ENCODE measurements around the gene DALRD3.

The DALRD3 gene

DNA sequence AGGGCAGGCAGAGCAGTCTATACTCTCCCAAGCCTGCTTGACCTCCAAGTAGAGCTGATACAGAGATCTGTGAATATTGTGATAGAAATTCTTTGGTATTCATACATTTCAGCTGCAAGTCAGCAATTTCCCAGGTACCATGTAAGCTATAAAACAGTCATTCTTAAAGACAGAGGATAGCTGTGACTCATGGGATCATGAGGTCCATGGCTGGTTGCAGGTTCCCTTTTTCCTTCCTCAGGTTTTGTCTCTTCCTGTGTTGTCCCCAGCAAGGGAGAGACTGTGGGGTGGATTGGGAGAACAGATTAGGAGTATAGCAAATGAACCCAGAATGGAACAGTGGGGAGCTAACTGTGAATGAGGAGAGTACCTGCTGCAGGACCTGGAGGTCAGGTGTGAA is 33.7 kb downstream of the DALRD3 start:
- POLR2A ChIA-PET = no interaction called here
- no peak for DNase-seq (ENCODE audit: extremely low spot score)

DNA sequence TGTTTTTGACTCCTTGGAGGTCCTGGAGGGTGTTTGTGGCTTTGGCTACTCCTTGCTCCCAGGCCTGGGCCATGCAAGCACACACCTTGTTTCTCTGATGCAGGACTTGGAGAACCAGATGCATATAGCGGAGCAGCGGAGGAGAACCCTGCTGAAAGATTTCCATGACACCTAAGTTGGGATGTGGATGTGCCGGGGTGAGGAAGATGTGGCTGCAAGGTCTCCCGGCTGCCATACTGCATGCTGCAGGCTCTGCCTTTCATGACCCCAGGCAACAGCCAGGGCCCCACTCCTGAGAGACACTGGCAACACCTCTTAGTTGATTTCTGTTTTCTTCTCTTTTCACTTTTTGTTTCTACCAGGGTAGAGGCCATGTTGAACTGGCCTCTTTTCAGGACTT is 35.3 kb downstream of the DALRD3 start:
- CTCF ChIA-PET = no interaction called here
- POLR2A ChIA-PET = no interaction called here
- TF ChIP-seq, protein P1, sequence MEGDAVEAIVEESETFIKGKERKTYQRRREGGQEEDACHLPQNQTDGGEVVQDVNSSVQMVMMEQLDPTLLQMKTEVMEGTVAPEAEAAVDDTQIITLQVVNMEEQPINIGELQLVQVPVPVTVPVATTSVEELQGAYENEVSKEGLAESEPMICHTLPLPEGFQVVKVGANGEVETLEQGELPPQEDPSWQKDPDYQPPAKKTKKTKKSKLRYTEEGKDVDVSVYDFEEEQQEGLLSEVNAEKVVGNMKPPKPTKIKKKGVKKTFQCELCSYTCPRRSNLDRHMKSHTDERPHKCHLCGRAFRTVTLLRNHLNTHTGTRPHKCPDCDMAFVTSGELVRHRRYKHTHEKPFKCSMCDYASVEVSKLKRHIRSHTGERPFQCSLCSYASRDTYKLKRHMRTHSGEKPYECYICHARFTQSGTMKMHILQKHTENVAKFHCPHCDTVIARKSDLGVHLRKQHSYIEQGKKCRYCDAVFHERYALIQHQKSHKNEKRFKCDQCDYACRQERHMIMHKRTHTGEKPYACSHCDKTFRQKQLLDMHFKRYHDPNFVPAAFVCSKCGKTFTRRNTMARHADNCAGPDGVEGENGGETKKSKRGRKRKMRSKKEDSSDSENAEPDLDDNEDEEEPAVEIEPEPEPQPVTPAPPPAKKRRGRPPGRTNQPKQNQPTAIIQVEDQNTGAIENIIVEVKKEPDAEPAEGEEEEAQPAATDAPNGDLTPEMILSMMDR (IDR thresholded peaks at IDR 0.05; ENCODE audit: control extremely low read depth, extremely low read depth, low read depth, missing control alignments) = no peak
- DNase-seq (ENCODE audit: extremely low spot score) = no peak

More for the DNA sequence above, 33.7 kb downstream of the DALRD3 start:
- CTCF ChIA-PET = interaction anchor here (0.9 to 6.8 kb wide), 5 partner anchors 12 to 109 kb away, joined by 3 to 65 read pairs (median 6); partner anchors contain the start of genes QRICH1 and WDR6
- TF ChIP-seq, protein P1 (IDR thresholded peaks at IDR 0.05; ENCODE audit: control extremely low read depth, extremely low read depth, low read depth, missing control alignments) = no peak

- CTCF ChIA-PET = interaction anchor here (1.1 kb wide), 1 partner anchor 10 kb away, joined by 3 read pairs; no protein-coding TSS in a partner anchor
- POLR2A ChIA-PET = no interaction called here
- TF ChIP-seq, protein P1 (IDR thresholded peaks at IDR 0.05; ENCODE audit: control extremely low read depth, extremely low read depth, low read depth, missing control alignments) = no peak
- DNase-seq (ENCODE audit: extremely low spot score) = no peak
These were observed 35.7 kb downstream of the DALRD3 start for GRCh38 chr3:48982686-48983085.

DNA sequence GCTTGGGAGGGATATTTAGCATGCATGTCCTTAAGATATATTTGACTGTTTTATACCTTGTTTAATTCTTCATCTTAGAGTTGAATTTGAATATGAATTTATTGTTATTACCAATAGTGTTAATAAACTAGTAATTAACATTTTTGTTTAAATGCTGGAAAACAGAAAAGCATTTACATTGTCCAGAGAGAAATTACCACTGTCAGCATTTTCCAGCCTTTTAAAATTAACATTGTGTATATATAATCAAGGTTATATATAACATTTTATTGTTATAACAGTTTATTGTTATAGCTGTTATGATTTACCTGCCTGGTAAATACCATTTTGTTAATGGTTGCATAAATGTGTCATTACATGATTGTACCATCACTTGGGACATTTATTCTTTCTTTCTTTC is 36.4 kb downstream of the DALRD3 start:
- ChIA-PET CTCF (interaction anchor here (1.1 kb wide), 1 partner anchor 9 kb away, joined by 3 read pairs; no protein-coding TSS in a partner anchor), POLR2A (no interaction called here)
- TF ChIP-seq, protein P1 (IDR thresholded peaks at IDR 0.05; ENCODE audit: control extremely low read depth, extremely low read depth, low read depth, missing control alignments) = no peak
- DNase-seq (ENCODE audit: extremely low spot score) = no peak

DNA sequence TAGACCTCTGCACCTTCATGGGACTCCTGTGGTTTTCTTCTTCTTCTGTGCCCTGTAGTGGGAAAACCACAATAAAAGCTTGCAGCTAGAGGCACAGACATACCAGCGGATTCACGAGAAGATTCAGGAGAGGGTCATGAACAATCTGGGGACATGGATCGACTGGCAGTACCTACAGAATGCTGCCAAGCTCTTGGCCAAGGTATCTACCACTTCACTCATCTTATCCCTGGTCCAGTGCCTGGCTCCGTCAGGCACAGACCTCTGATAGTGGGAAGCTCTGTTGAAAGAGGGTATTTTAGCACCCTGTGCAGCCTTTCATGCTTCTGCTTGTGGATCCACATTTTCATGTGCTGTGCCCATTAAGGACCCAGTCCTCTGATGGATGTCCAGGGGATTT is 38.1 kb downstream of the DALRD3 start:
- POLR2A ChIA-PET = interaction anchor here (0.7 kb wide), 1 partner anchor 1592 kb away, joined by 4 read pairs; no protein-coding TSS in a partner anchor
- TF ChIP-seq, protein P1 (IDR thresholded peaks at IDR 0.05; ENCODE audit: control extremely low read depth, extremely low read depth, low read depth, missing control alignments) = no peak
- CTCF ChIA-PET = interaction anchor here (0.9 kb wide), 1 partner anchor 57 kb away, joined by 3 read pairs; no protein-coding TSS in a partner anchor
- no peak for DNase-seq (ENCODE audit: extremely low spot score)

- TF ChIP-seq, protein P1 (IDR thresholded peaks at IDR 0.05; ENCODE audit: control extremely low read depth, extremely low read depth, low read depth, missing control alignments) = no peak
- DNase-seq (ENCODE audit: extremely low spot score) = no peak
- ChIA-PET CTCF (interaction anchor here (0.9 kb wide), 1 partner anchor 58 kb away, joined by 3 read pairs; no protein-coding TSS in a partner anchor), POLR2A (no interaction called here)
These were observed 38.9 kb downstream of the DALRD3 start for GRCh38 chr3:48979451-48979850.
